Measurements from ENCODE around the gene CTNS. TPM values are rescaled to one million over a fixed set of nuclear protein-coding genes. Genes with fewer than 3 reads are reported as not detected.
A peak's percentile ranks its signal among the peaks of the same experiment; 100 is the strongest.

Gene CTNS
- total RNA-seq, 1 donor from 2014 or later = 12.8 TPM

- H3K4me3 Mint-ChIP-seq = no peak overlapping the region
- peaks cover 4% of the 10 kb centered on the region for H3K4me1 Mint-ChIP-seq
- no peaks in the 10 kb centered on the region for H3K9me3 Mint-ChIP-seq
- no peaks in the 10 kb centered on the region for H3K36me3 Mint-ChIP-seq (ENCODE audit: low read depth)
- H3K27ac Mint-ChIP-seq = no peak overlapping the region
- DNase-seq (no peak), ATAC-seq (ENCODE audit: low read depth) (no peak)
- POLR2A ChIA-PET = no interaction called here
- no peak for TF ChIP-seq CTCF (IDR thresholded peaks at IDR 0.05)
- intact Hi-C loops (cut with micrococcal nuclease) = no loop called here
- CTCF ChIA-PET = interaction anchor here (1.3 to 3.4 kb wide), 3 partner anchors 36 to 227 kb away, joined by 4 to 13 read pairs (median 9); partner anchors contain the start of genes CTNS and SHPK
- H3K27me3 Mint-ChIP-seq = no peaks in the 10 kb centered on the region
These were observed 35.9 kb upstream of the CTNS start for GRCh38 chr17:3600529-3601205.

GRCh38 chr17:3602499-3602898, 34.1 kb upstream of the CTNS start:
- Mint-ChIP-seq H3K27me3 (no peaks in the 10 kb centered on the region), H3K4me3 (no peak overlapping the region), H3K9me3 (no peaks in the 10 kb centered on the region), H3K36me3 (ENCODE audit: low read depth) (peaks cover 3% of the 10 kb centered on the region), H3K27ac (no peak overlapping the region), H3K4me1 (peaks cover 4% of the 10 kb centered on the region)
- ATAC-seq (ENCODE audit: low read depth) (peak; percentile 58), DNase-seq (no peak)
- POLR2A ChIA-PET = interaction anchor here (0.6 to 1.1 kb wide), 4 partner anchors 11 to 225 kb away, joined by 3 to 4 read pairs (median 3); no protein-coding TSS in a partner anchor
- intact Hi-C loops (cut with micrococcal nuclease) = loop anchor here (1.0 to 2.0 kb wide), 2 partner anchors 46 to 80 kb away; no protein-coding TSS in a partner anchor
- CTCF ChIA-PET = interaction anchor here (0.6 to 3.4 kb wide), 8 partner anchors 20 to 554 kb away, joined by 3 to 13 read pairs (median 4); partner anchors contain the start of genes CTNS and SHPK
- TF ChIP-seq CTCF (IDR thresholded peaks at IDR 0.05) = no peak

- Mint-ChIP-seq H3K36me3 (ENCODE audit: low read depth) (peaks cover 5% of the 10 kb centered on the region), H3K27ac (no peak overlapping the region), H3K9me3 (no peaks in the 10 kb centered on the region), H3K4me1 (peaks cover 4% of the 10 kb centered on the region), H3K4me3 (no peak overlapping the region), H3K27me3 (no peaks in the 10 kb centered on the region)
- CTCF ChIA-PET = interaction anchor here (1.2 to 3.4 kb wide), 6 partner anchors 33 to 555 kb away, joined by 3 to 13 read pairs (median 6); partner anchors contain the start of genes CTNS and SHPK
- TF ChIP-seq CTCF (IDR thresholded peaks at IDR 0.05) = no peak
- DNase-seq (no peak), ATAC-seq (ENCODE audit: low read depth) (no peak)
- intact Hi-C loops (cut with micrococcal nuclease) = loop anchor here (2.0 kb wide), 1 partner anchor 80 kb away; no protein-coding TSS in a partner anchor
- POLR2A ChIA-PET = interaction anchor here (1.0 to 1.1 kb wide), 2 partner anchors 10 to 224 kb away, joined by 3 read pairs; no protein-coding TSS in a partner anchor
These were observed 33.3 kb upstream of the CTNS start for GRCh38 chr17:3603119-3603869.

GRCh38 chr17:3603870-3604259, 32.7 kb upstream of the CTNS start:
- TF ChIP-seq CTCF (IDR thresholded peaks at IDR 0.05) = no peak
- intact Hi-C loops (cut with micrococcal nuclease) = loop anchor here (2.0 kb wide), 1 partner anchor 79 kb away; no protein-coding TSS in a partner anchor
- Mint-ChIP-seq H3K4me3 (no peak overlapping the region), H3K4me1 (peaks cover 4% of the 10 kb centered on the region), H3K27me3 (no peaks in the 10 kb centered on the region), H3K36me3 (ENCODE audit: low read depth) (peaks cover 10% of the 10 kb centered on the region), H3K9me3 (no peaks in the 10 kb centered on the region), H3K27ac (no peak overlapping the region)
- ATAC-seq (ENCODE audit: low read depth) (no peak), DNase-seq (no peak)
- POLR2A ChIA-PET = no interaction called here
- CTCF ChIA-PET = interaction anchor here (1.5 to 3.4 kb wide), 2 partner anchors 134 to 224 kb away, joined by 4 to 13 read pairs; no protein-coding TSS in a partner anchor

- peaks cover 38% of the 10 kb centered on the region for H3K36me3 Mint-ChIP-seq (ENCODE audit: low read depth)
- TF ChIP-seq CTCF (IDR thresholded peaks at IDR 0.05) = no peak
- ATAC-seq (ENCODE audit: low read depth) (no peak), DNase-seq (no peak)
- intact Hi-C loops (cut with micrococcal nuclease) = no loop called here
- ChIA-PET POLR2A (no interaction called here), CTCF (no interaction called here)
- no peaks in the 10 kb centered on the region for H3K4me1 Mint-ChIP-seq
- H3K27ac Mint-ChIP-seq = no peak overlapping the region
- H3K27me3 Mint-ChIP-seq = no peaks in the 10 kb centered on the region
- H3K9me3 Mint-ChIP-seq = no peaks in the 10 kb centered on the region
- no peak overlapping the region for H3K4me3 Mint-ChIP-seq
These were observed 26.9 kb upstream of the CTNS start for GRCh38 chr17:3609689-3610088.
